ENCODE data around the gene PAK6. TPM values are rescaled to one million over a fixed set of nuclear protein-coding genes. Genes with fewer than 3 reads are reported as not detected.

Gene PAK6
- total and polyA plus RNA-seq, 2 experiments from 2014 or later, result 2.6 to 2.7 TPM

- no peaks in the 10 kb centered on the region for H3K9me3 ChIP-seq (ENCODE audit: low read depth)
- WGBS (ENCODE audit: low lambda C conversion rate, missing lambda C conversion rate), result 67% methylated on average over 2 of the region's 2 CpGs
- no peaks in the 10 kb centered on the region for H3K9me2 ChIP-seq (replicated peaks; ENCODE audit: insufficient read depth)
- H3K4me3 ChIP-seq, result no peak overlapping the region
- H3K27me3 ChIP-seq, result no peaks in the 10 kb centered on the region
- no peaks in the 10 kb centered on the region for H3K36me3 ChIP-seq (replicated peaks; ENCODE audit: insufficient read depth, low read depth)
- no peak overlapping the region for H2AFZ ChIP-seq
- H3K4me1 ChIP-seq (ENCODE audit: insufficient read depth), result peaks cover 4% of the 10 kb centered on the region
- no peak for TF ChIP-seq EZH2phosphoT487 (IDR thresholded peaks at IDR 0.05; ENCODE audit: low read depth, severe bottlenecking, unreplicated experiment)
- TF ChIP-seq EZH2 (IDR thresholded peaks at IDR 0.05; ENCODE audit: borderline replicate concordance), result no peak
- no peak for TF ChIP-seq CTCF (IDR thresholded peaks at IDR 0.05; ENCODE audit: poor library complexity)
- no peak overlapping the region for H3K27ac ChIP-seq
- no peaks in the 10 kb centered on the region for H4K20me1 ChIP-seq (ENCODE audit: insufficient read depth, poor library complexity, severe bottlenecking)
- DNase-seq (ENCODE audit: low spot score), result no peak
- H3K79me2 ChIP-seq, result no peaks in the 10 kb centered on the region
- H3K4me2 ChIP-seq, result no peak overlapping the region
Measured at GRCh38 chr15:40300771-40301170, 61.9 kb downstream of the PAK6 start.

GRCh38 chr15:40301467-40302179 lies 62.8 kb downstream of the PAK6 start:
- no peaks in the 10 kb centered on the region for H3K4me1 ChIP-seq (ENCODE audit: insufficient read depth)
- H3K9me3 ChIP-seq (ENCODE audit: low read depth), result no peaks in the 10 kb centered on the region
- H3K4me2 ChIP-seq, result peak overlapping the region; percentile 47
- no peak overlapping the region for H3K27ac ChIP-seq
- no peak overlapping the region for H3K4me3 ChIP-seq
- TF ChIP-seq EZH2phosphoT487 (IDR thresholded peaks at IDR 0.05; ENCODE audit: low read depth, severe bottlenecking, unreplicated experiment) (no peak), EZH2 (IDR thresholded peaks at IDR 0.05; ENCODE audit: borderline replicate concordance) (no peak), CTCF (IDR thresholded peaks at IDR 0.05; ENCODE audit: poor library complexity) (no peak)
- no peak overlapping the region for H2AFZ ChIP-seq
- WGBS (ENCODE audit: low lambda C conversion rate, missing lambda C conversion rate), result 40% methylated on average over 12 of the region's 12 CpGs
- H3K9me2 ChIP-seq (replicated peaks; ENCODE audit: insufficient read depth), result no peaks in the 10 kb centered on the region
- H4K20me1 ChIP-seq (ENCODE audit: insufficient read depth, poor library complexity, severe bottlenecking), result no peaks in the 10 kb centered on the region
- H3K36me3 ChIP-seq (replicated peaks; ENCODE audit: insufficient read depth, low read depth), result no peaks in the 10 kb centered on the region
- DNase-seq (ENCODE audit: low spot score), result no peak
- no peaks in the 10 kb centered on the region for H3K79me2 ChIP-seq
- no peaks in the 10 kb centered on the region for H3K27me3 ChIP-seq

GRCh38 chr15:40302288-40302886 lies 63.5 kb downstream of the PAK6 start:
- Histone ChIP-seq H4K20me1 (ENCODE audit: insufficient read depth, poor library complexity, severe bottlenecking) (no peaks in the 10 kb centered on the region), H3K4me2 (no peak overlapping the region), H3K79me2 (no peaks in the 10 kb centered on the region), H3K36me3 (replicated peaks; ENCODE audit: insufficient read depth, low read depth) (no peaks in the 10 kb centered on the region), H3K27ac (no peak overlapping the region), H3K27me3 (no peaks in the 10 kb centered on the region), H2AFZ (no peak overlapping the region), H3K4me3 (no peak overlapping the region), H3K9me3 (ENCODE audit: low read depth) (no peaks in the 10 kb centered on the region), H3K4me1 (ENCODE audit: insufficient read depth) (peaks cover 5% of the 10 kb centered on the region), H3K9me2 (replicated peaks; ENCODE audit: insufficient read depth) (no peaks in the 10 kb centered on the region)
- no peak for DNase-seq (ENCODE audit: low spot score)
- 91% methylated on average over 19 of the region's 19 CpGs for WGBS (ENCODE audit: low lambda C conversion rate, missing lambda C conversion rate)
- TF ChIP-seq CTCF (IDR thresholded peaks at IDR 0.05; ENCODE audit: poor library complexity), result no peak
- TF ChIP-seq EZH2phosphoT487 (IDR thresholded peaks at IDR 0.05; ENCODE audit: low read depth, severe bottlenecking, unreplicated experiment), result no peak

All from hepatocyte (in vitro differentiated cells).